Measurements from ENCODE around the gene ACTRT2. TPM values are rescaled to one million over a fixed set of nuclear protein-coding genes. Genes with fewer than 3 reads are reported as not detected.

The ACTRT2 gene
- total and polyA plus RNA-seq, 7 donors, result not detected

GRCh38 chr1:3021801-3022401 is 634 bp downstream of the ACTRT2 start:
- DNase-seq, result peak; percentile 61
- Histone ChIP-seq H3K36me3 (no peaks in the 10 kb centered on the region), H3K4me1 (no peaks in the 10 kb centered on the region), H3K27me3 (peaks cover 0 to 54% (median 26%) of the 10 kb centered on the region in 3 donors), H3K4me3 (no peak overlapping the region), H3K27ac (no peak overlapping the region), H3K9me3 (no peaks in the 10 kb centered on the region)
- 87 to 90% methylated on average over 28 of the region's 28 CpGs for WGBS, 2 donors
- TF ChIP-seq POLR2A (IDR thresholded peaks at IDR 0.05) (no peak), POLR2AphosphoS5 (IDR thresholded peaks at IDR 0.05) (no peak), EP300 (IDR thresholded peaks at IDR 0.05) (no peak), CTCF (IDR thresholded peaks at IDR 0.05) (no peak)
- intact Hi-C loops (cut with DNase I), result no loop called here

GRCh38 chr1:3022511-3022973 is 1.3 kb downstream of the ACTRT2 start:
- Histone ChIP-seq H3K4me3 (no peak overlapping the region), H3K36me3 (no peaks in the 10 kb centered on the region), H3K9me3 (no peaks in the 10 kb centered on the region), H3K27me3 (peaks cover 0 to 51% (median 20%) of the 10 kb centered on the region in 3 donors), H3K4me1 (no peaks in the 10 kb centered on the region), H3K27ac (no peak overlapping the region)
- 92 to 93% methylated on average over 18 of the region's 18 CpGs for WGBS, 2 donors
- intact Hi-C loops (cut with DNase I), result no loop called here
- TF ChIP-seq POLR2AphosphoS5 (IDR thresholded peaks at IDR 0.05), result no peak
- no peak for TF ChIP-seq CTCF (IDR thresholded peaks at IDR 0.05)
- no peak for TF ChIP-seq EP300 (IDR thresholded peaks at IDR 0.05)
- TF ChIP-seq POLR2A (IDR thresholded peaks at IDR 0.05), result no peak
- DNase-seq, result peak; percentile 44

GRCh38 chr1:3022976-3023375 is 1.7 kb downstream of the ACTRT2 start:
- TF ChIP-seq CTCF (IDR thresholded peaks at IDR 0.05), result no peak
- no peak for TF ChIP-seq POLR2AphosphoS5 (IDR thresholded peaks at IDR 0.05)
- Histone ChIP-seq H3K4me1 (no peaks in the 10 kb centered on the region), H3K4me3 (no peak overlapping the region), H3K36me3 (no peaks in the 10 kb centered on the region), H3K27me3 (peaks cover 0 to 51% (median 15%) of the 10 kb centered on the region in 3 donors), H3K9me3 (no peaks in the 10 kb centered on the region), H3K27ac (no peak overlapping the region)
- 61 to 72% methylated on average over 14 of the region's 14 CpGs for WGBS, 2 donors
- peak; percentile 52 for DNase-seq
- intact Hi-C loops (cut with DNase I), result no loop called here

GRCh38 chr1:3024019-3024418 is 2.8 kb downstream of the ACTRT2 start:
- intact Hi-C loops (cut with DNase I), result no loop called here
- no peaks in the 10 kb centered on the region for H3K9me3 ChIP-seq
- H3K4me3 ChIP-seq, result no peak overlapping the region
- no peaks in the 10 kb centered on the region for H3K36me3 ChIP-seq
- H3K4me1 ChIP-seq, result no peaks in the 10 kb centered on the region
- 69 to 82% methylated on average over 9 of the region's 9 CpGs for WGBS, 2 donors
- peaks cover 0 to 51% (median 8%) of the 10 kb centered on the region in 3 donors for H3K27me3 ChIP-seq
- no peak overlapping the region for H3K27ac ChIP-seq
- TF ChIP-seq POLR2A (IDR thresholded peaks at IDR 0.05), result no peak
- TF ChIP-seq POLR2AphosphoS5 (IDR thresholded peaks at IDR 0.05), result no peak
- TF ChIP-seq CTCF (IDR thresholded peaks at IDR 0.05), result no peak
- TF ChIP-seq EP300 (IDR thresholded peaks at IDR 0.05), result no peak
- DNase-seq, result peak; percentile 7

GRCh38 chr1:3024588-3024987 is 3.3 kb downstream of the ACTRT2 start:
- TF ChIP-seq POLR2AphosphoS5 (IDR thresholded peaks at IDR 0.05) (no peak), EP300 (IDR thresholded peaks at IDR 0.05) (no peak), POLR2A (IDR thresholded peaks at IDR 0.05) (no peak), CTCF (IDR thresholded peaks at IDR 0.05) (no peak)
- H3K27me3 ChIP-seq, result peaks cover 2 to 51% (median 14%) of the 10 kb centered on the region in 3 donors
- intact Hi-C loops (cut with DNase I), result no loop called here
- 92% methylated on average over 11 of the region's 11 CpGs for WGBS, 2 donors
- H3K4me1 ChIP-seq, result no peaks in the 10 kb centered on the region
- DNase-seq, result peak; percentile 7
- no peaks in the 10 kb centered on the region for H3K9me3 ChIP-seq
- no peak overlapping the region for H3K4me3 ChIP-seq
- no peak overlapping the region for H3K27ac ChIP-seq
- no peaks in the 10 kb centered on the region for H3K36me3 ChIP-seq

Measured in sigmoid colon (tissue), 7 donors.